ENCODE results near the gene ESD.
A peak's percentile ranks its signal among the peaks of the same experiment; 100 is the strongest.

Gene ESD

DNA sequence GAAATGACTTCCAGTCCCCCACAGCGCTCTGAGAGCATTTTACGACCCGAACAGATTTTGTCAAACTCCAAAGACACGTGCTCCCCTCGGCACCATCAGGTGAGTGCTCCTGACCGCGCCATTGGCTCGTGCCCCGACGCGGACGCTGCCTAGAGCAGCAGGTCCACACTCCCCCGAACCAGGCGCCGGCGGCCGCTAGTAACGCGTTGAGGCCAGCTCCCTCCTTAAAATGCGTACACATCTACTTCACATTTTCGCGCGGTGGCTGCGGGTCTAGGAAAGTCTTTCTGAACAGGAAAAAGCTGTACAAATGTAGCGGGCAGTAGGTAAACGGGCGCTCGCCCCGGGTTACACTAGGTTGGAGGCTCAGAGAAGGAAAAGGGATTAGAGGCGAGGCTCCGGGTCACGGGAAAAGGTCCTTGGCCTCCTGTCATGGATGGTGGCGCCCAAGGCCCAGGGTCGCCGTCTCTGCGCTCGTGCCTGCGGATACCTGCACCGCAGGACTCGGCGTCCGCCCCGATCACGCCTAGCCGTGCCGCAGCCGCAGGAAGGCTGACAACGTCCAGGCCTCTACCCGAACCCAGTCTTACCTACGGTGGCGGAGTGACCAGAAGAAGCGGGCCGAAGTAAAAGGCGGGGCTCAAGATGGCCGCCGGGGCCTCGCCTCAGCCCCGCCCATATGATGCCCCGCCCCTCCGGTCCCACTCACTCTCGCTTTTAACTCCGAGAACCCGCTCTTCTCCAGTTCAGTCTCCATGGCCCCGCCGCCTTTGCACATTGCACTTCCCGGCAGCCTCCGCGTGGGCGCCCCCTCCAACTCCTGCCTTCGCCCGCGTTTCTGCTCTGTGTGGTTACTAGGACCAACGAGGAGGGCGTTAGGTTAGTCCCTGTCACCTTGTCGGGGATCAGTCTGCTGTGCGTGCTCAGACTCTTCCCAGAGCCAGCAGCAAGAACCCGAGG is at the start of gene ESD:
Gene ESD, minus strand, starts transcription at position 647 of the 960 bp plus-strand sequence. CDS start 5,748 bp downstream, outside the sequence.
- Histone ChIP-seq H3K4me3 (ENCODE audit: low read depth, low read length) (peak within 1 kb of the TSS; percentile 82), H3K36me3 (ENCODE audit: control insufficient read depth, insufficient read depth, low read length) (peaks cover 9% of the 10 kb centered on the region), H3K9ac (ENCODE audit: low read depth, low read length) (peak within 1 kb of the TSS; percentile 82), H3K4me1 (ENCODE audit: control insufficient read depth, insufficient read depth, low read length) (peaks cover 26% of the 10 kb centered on the region), H3K9me3 (ENCODE audit: control insufficient read depth, insufficient read depth, low read length) (no peaks in the 10 kb centered on the region), H3K27ac (ENCODE audit: low read depth, low read length) (peak within 1 kb of the TSS; percentile 87), H3K27me3 (ENCODE audit: control insufficient read depth, insufficient read depth, low read length) (no peaks in the 10 kb centered on the region)

GRCh38 chr13:46846726-46847125 is 49.8 kb upstream of the ESD start:
- no peak overlapping the region for H3K27ac ChIP-seq (ENCODE audit: low read depth, low read length)
- no peak overlapping the region for H3K9ac ChIP-seq (ENCODE audit: low read depth, low read length)
- H3K36me3 ChIP-seq (ENCODE audit: control insufficient read depth, insufficient read depth, low read length) = no peaks in the 10 kb centered on the region
- H3K4me1 ChIP-seq (ENCODE audit: control insufficient read depth, insufficient read depth, low read length) = no peaks in the 10 kb centered on the region
- H3K9me3 ChIP-seq (ENCODE audit: control insufficient read depth, insufficient read depth, low read length) = no peaks in the 10 kb centered on the region
- H3K27me3 ChIP-seq (ENCODE audit: control insufficient read depth, insufficient read depth, low read length) = no peaks in the 10 kb centered on the region
- H3K4me3 ChIP-seq (ENCODE audit: low read depth, low read length) = no peak overlapping the region

- Histone ChIP-seq H3K4me1 (ENCODE audit: control insufficient read depth, insufficient read depth, low read length) (no peaks in the 10 kb centered on the region), H3K27me3 (ENCODE audit: control insufficient read depth, insufficient read depth, low read length) (no peaks in the 10 kb centered on the region), H3K36me3 (ENCODE audit: control insufficient read depth, insufficient read depth, low read length) (no peaks in the 10 kb centered on the region), H3K9ac (ENCODE audit: low read depth, low read length) (no peak overlapping the region), H3K27ac (ENCODE audit: low read depth, low read length) (no peak overlapping the region), H3K9me3 (ENCODE audit: control insufficient read depth, insufficient read depth, low read length) (no peaks in the 10 kb centered on the region), H3K4me3 (ENCODE audit: low read depth, low read length) (no peak overlapping the region)
These were observed 48.2 kb upstream of the ESD start for GRCh38 chr13:46845146-46845545.

DNA sequence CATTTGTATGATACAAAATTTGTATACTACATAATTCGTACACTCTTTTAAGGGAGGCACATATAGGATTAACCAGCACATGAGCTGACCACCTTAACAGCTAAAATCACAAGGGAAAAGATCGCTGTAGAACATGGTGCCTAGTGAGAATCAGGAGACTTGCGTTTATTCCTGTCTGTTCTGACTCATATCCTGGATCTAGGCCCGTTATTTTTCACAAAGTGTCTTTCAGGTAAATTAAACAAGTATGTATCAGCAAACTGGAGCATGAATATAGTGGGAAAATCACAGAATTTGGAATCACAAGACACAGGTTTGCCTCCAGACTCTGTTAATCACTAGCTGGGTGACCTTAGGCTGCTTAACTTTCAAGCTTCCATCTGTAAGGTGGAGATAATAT is 47.5 kb upstream of the ESD start:
- H3K27me3 ChIP-seq (ENCODE audit: control insufficient read depth, insufficient read depth, low read length) = no peaks in the 10 kb centered on the region
- no peaks in the 10 kb centered on the region for H3K9me3 ChIP-seq (ENCODE audit: control insufficient read depth, insufficient read depth, low read length)
- H3K4me1 ChIP-seq (ENCODE audit: control insufficient read depth, insufficient read depth, low read length) = no peaks in the 10 kb centered on the region
- H3K36me3 ChIP-seq (ENCODE audit: control insufficient read depth, insufficient read depth, low read length) = no peaks in the 10 kb centered on the region
- H3K4me3 ChIP-seq (ENCODE audit: low read depth, low read length) = no peak overlapping the region
- H3K9ac ChIP-seq (ENCODE audit: low read depth, low read length) = no peak overlapping the region
- H3K27ac ChIP-seq (ENCODE audit: low read depth, low read length) = no peak overlapping the region

DNA sequence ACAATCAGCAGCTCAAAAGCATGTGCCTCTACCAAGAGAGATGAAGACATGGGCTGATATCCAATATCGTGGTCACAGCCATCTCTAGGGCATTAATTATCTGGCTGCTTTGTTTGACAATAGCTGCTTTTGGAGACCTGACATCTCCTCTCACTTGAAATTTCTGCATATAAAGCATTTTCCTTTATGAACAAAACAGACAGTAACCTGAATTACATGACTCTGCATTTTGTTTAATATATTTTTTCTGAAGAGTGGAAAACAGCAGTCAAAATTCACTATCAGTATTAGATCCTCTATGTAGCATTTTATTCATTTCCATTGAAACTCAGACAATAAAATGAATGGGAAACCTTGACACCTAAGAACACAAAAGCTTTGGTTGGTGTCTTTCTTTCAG is 42.4 kb upstream of the ESD start:
- H3K4me3 ChIP-seq (ENCODE audit: low read depth, low read length) = no peak overlapping the region
- H3K9me3 ChIP-seq (ENCODE audit: control insufficient read depth, insufficient read depth, low read length) = 0 out of 2 replicates have a peak, but pooled peaks cover 4% of the 10 kb centered on the region
- H3K9ac ChIP-seq (ENCODE audit: low read depth, low read length) = no peak overlapping the region
- H3K36me3 ChIP-seq (ENCODE audit: control insufficient read depth, insufficient read depth, low read length) = no peaks in the 10 kb centered on the region
- H3K27ac ChIP-seq (ENCODE audit: low read depth, low read length) = no peak overlapping the region
- no peaks in the 10 kb centered on the region for H3K27me3 ChIP-seq (ENCODE audit: control insufficient read depth, insufficient read depth, low read length)
- no peaks in the 10 kb centered on the region for H3K4me1 ChIP-seq (ENCODE audit: control insufficient read depth, insufficient read depth, low read length)

DNA sequence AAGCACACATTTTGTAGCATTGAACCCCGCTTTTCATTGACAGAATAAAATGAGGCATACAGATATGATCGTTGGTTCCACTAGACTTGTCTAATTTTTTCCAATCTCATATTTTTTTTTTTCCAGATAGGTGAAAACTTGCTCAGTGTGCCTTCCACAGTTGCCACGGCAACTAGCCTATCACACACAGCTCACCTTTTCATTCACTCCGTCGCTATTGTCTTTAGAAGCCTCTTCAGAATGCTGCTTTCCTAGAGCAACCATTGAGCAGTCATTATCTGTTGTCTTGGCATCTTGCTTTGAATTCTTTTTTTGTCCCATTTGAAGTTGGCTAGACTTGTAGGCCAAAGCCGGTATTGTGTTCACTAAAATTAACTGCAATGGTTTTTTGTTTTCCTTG is 37.7 kb upstream of the ESD start:
- Histone ChIP-seq H3K4me1 (ENCODE audit: control insufficient read depth, insufficient read depth, low read length) (no peaks in the 10 kb centered on the region), H3K9ac (ENCODE audit: low read depth, low read length) (no peak overlapping the region), H3K36me3 (ENCODE audit: control insufficient read depth, insufficient read depth, low read length) (no peaks in the 10 kb centered on the region), H3K27me3 (ENCODE audit: control insufficient read depth, insufficient read depth, low read length) (no peaks in the 10 kb centered on the region), H3K9me3 (ENCODE audit: control insufficient read depth, insufficient read depth, low read length) (0 out of 2 replicates have a peak, but pooled peaks cover 4% of the 10 kb centered on the region), H3K4me3 (ENCODE audit: low read depth, low read length) (no peak overlapping the region), H3K27ac (ENCODE audit: low read depth, low read length) (no peak overlapping the region)

- H3K27me3 ChIP-seq (ENCODE audit: control insufficient read depth, insufficient read depth, low read length) = no peaks in the 10 kb centered on the region
- H3K4me1 ChIP-seq (ENCODE audit: control insufficient read depth, insufficient read depth, low read length) = no peaks in the 10 kb centered on the region
- H3K36me3 ChIP-seq (ENCODE audit: control insufficient read depth, insufficient read depth, low read length) = no peaks in the 10 kb centered on the region
- no peak overlapping the region for H3K9ac ChIP-seq (ENCODE audit: low read depth, low read length)
- H3K27ac ChIP-seq (ENCODE audit: low read depth, low read length) = no peak overlapping the region
- no peak overlapping the region for H3K4me3 ChIP-seq (ENCODE audit: low read depth, low read length)
- 0 out of 2 replicates have a peak, but pooled peaks cover 4% of the 10 kb centered on the region for H3K9me3 ChIP-seq (ENCODE audit: control insufficient read depth, insufficient read depth, low read length)
These were observed 34.7 kb upstream of the ESD start for GRCh38 chr13:46831588-46832194.

- no peak overlapping the region for H3K9ac ChIP-seq (ENCODE audit: low read depth, low read length)
- H3K4me1 ChIP-seq (ENCODE audit: control insufficient read depth, insufficient read depth, low read length) = no peaks in the 10 kb centered on the region
- 0 out of 2 replicates have a peak, but pooled peaks cover 4% of the 10 kb centered on the region for H3K9me3 ChIP-seq (ENCODE audit: control insufficient read depth, insufficient read depth, low read length)
- no peaks in the 10 kb centered on the region for H3K36me3 ChIP-seq (ENCODE audit: control insufficient read depth, insufficient read depth, low read length)
- H3K4me3 ChIP-seq (ENCODE audit: low read depth, low read length) = no peak overlapping the region
- H3K27ac ChIP-seq (ENCODE audit: low read depth, low read length) = no peak overlapping the region
- H3K27me3 ChIP-seq (ENCODE audit: control insufficient read depth, insufficient read depth, low read length) = no peaks in the 10 kb centered on the region
These were observed 33.5 kb upstream of the ESD start for GRCh38 chr13:46830405-46831005.

GRCh38 chr13:46822551-46822950 is 25.6 kb upstream of the ESD start:
- H3K9me3 ChIP-seq (ENCODE audit: control insufficient read depth, insufficient read depth, low read length) = no peaks in the 10 kb centered on the region
- no peaks in the 10 kb centered on the region for H3K27me3 ChIP-seq (ENCODE audit: control insufficient read depth, insufficient read depth, low read length)
- H3K4me3 ChIP-seq (ENCODE audit: low read depth, low read length) = no peak overlapping the region
- H3K4me1 ChIP-seq (ENCODE audit: control insufficient read depth, insufficient read depth, low read length) = no peaks in the 10 kb centered on the region
- H3K36me3 ChIP-seq (ENCODE audit: control insufficient read depth, insufficient read depth, low read length) = no peaks in the 10 kb centered on the region
- H3K27ac ChIP-seq (ENCODE audit: low read depth, low read length) = no peak overlapping the region
- no peak overlapping the region for H3K9ac ChIP-seq (ENCODE audit: low read depth, low read length)

DNA sequence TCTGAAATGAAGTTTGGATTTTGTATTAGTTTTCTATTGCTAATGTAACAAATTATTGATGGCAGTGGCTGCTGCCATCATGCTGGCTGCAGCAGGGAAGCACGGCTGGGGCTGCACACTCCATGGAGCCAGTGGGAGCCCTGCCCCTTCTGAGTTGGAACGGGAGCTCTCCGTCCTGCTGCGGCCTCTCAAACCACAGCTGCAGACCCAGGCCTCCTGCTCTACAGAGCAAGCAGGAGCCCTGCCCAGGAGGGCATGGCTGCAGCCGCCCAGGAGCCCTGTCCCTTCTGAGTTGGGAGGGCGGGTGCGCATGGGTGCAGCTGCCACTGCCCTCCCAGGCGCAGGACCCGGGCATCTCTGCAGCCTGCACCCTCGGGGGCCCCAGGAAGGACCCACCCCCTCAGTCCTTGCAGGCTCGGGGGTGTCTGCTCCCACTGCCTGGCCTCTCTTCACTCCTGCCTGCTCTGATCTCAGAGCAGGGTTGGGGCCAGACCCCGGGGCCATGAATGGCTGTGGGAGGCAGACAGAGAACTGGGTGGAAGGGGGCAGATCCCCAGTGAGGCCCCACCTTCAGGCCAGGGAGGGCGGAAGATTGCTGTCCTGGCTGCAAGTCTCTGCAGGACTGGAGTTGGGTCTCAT is 21.0 kb upstream of the ESD start:
- no peak overlapping the region for H3K27ac ChIP-seq (ENCODE audit: low read depth, low read length)
- H3K4me1 ChIP-seq (ENCODE audit: control insufficient read depth, insufficient read depth, low read length) = no peaks in the 10 kb centered on the region; the same call in 1 of the 2 replicates
- no peaks in the 10 kb centered on the region for H3K36me3 ChIP-seq (ENCODE audit: control insufficient read depth, insufficient read depth, low read length)
- H3K9me3 ChIP-seq (ENCODE audit: control insufficient read depth, insufficient read depth, low read length) = no peaks in the 10 kb centered on the region
- H3K9ac ChIP-seq (ENCODE audit: low read depth, low read length) = no peak overlapping the region
- no peaks in the 10 kb centered on the region for H3K27me3 ChIP-seq (ENCODE audit: control insufficient read depth, insufficient read depth, low read length)
- no peak overlapping the region for H3K4me3 ChIP-seq (ENCODE audit: low read depth, low read length)
